GM12892 (cell line): ENCODE data around the gene EEA1.
"Not testable (repeated sequence)": the region's sequence is repeated elsewhere in the genome, so short reads cannot be mapped to it uniquely, and the experiment has no call there.

Experiments used
- DNase-seq: peaks from one replicate; pipeline ENCODE4 v3.0.0; 2011; ENCODE audit not compliant: insufficient read length
- FAIRE-seq: peaks from 2 replicates; lab custom pipeline; 2011; peaks lifted over from hg19 to GRCh38; lab: Jason Lieb, UNC
- POLR2A ChIP-seq: IDR thresholded peaks from 2 replicates; pipeline ENCODE4 v1.6.1; 2011; ENCODE audit warnings: low read depth, low read length, control low read depth
- POLR2AphosphoS5 ChIP-seq: IDR thresholded peaks from 2 replicates; pipeline ENCODE4 v1.6.1; 2011; ENCODE audit warnings: low read depth, low read length, control low read depth
- TAF1 ChIP-seq: IDR thresholded peaks from 2 replicates; pipeline ENCODE4 v1.6.1; 2011; ENCODE audit warnings: low read depth, mild to moderate bottlenecking, control low read depth, low read length, borderline replicate concordance

EEA1 gene

GRCh38 chr12:92845329-92845728 lies 83.8 kb downstream of the EEA1 start:
- FAIRE-seq (no peak), DNase-seq (no peak)
- no peak for TF ChIP-seq POLR2A
- TF ChIP-seq TAF1, result no peak
- no peak for TF ChIP-seq POLR2AphosphoS5

GRCh38 chr12:92844151-92844763 lies 84.8 kb downstream of the EEA1 start:
- FAIRE-seq (no peak), DNase-seq (no peak)
- no peak for TF ChIP-seq POLR2AphosphoS5
- TF ChIP-seq TAF1, result no peak
- TF ChIP-seq POLR2A, result no peak

GRCh38 chr12:92829686-92830282 lies 99.3 kb downstream of the EEA1 start:
- FAIRE-seq, result no peak
- no peak for TF ChIP-seq POLR2A
- no peak for TF ChIP-seq TAF1
- TF ChIP-seq POLR2AphosphoS5, result no peak
- DNase-seq, result no peak

- no peak for TF ChIP-seq TAF1
- TF ChIP-seq POLR2A, result no peak
- TF ChIP-seq POLR2AphosphoS5, result no peak
- DNase-seq (no peak), FAIRE-seq (no peak)
Measured at GRCh38 chr12:92828565-92828964, 100.5 kb downstream of the EEA1 start.

- DNase-seq (peak; percentile 5), FAIRE-seq (peak; percentile 5)
- TF ChIP-seq POLR2AphosphoS5, result no peak
- no peak for TF ChIP-seq POLR2A
- no peak for TF ChIP-seq TAF1
Measured at GRCh38 chr12:92827836-92828431, 101.2 kb downstream of the EEA1 start.

- FAIRE-seq (no peak), DNase-seq (no peak)
- TF ChIP-seq POLR2A, result no peak
- TF ChIP-seq TAF1, result no peak
- no peak for TF ChIP-seq POLR2AphosphoS5
Measured at GRCh38 chr12:92821142-92821541, 108.0 kb downstream of the EEA1 start.

GRCh38 chr12:92814584-92814983 lies 114.5 kb downstream of the EEA1 start:
- DNase-seq (no peak), FAIRE-seq (no peak)
- TF ChIP-seq POLR2AphosphoS5 (no peak), POLR2A (no peak), TAF1 (no peak)

- TF ChIP-seq POLR2AphosphoS5 (no peak), TAF1 (no peak), POLR2A (no peak)
- no peak for DNase-seq
- FAIRE-seq, result no peak
Measured at GRCh38 chr12:92810370-92810769, 118.7 kb downstream of the EEA1 start.

GRCh38 chr12:92803903-92804302 lies 125.2 kb downstream of the EEA1 start:
- DNase-seq, result no peak
- no peak for FAIRE-seq
- no peak for TF ChIP-seq POLR2A
- no peak for TF ChIP-seq TAF1
- no peak for TF ChIP-seq POLR2AphosphoS5

- no peak for FAIRE-seq
- TF ChIP-seq TAF1 (no peak), POLR2AphosphoS5 (no peak), POLR2A (no peak)
- no peak for DNase-seq
Measured at GRCh38 chr12:92802906-92803305, 126.2 kb downstream of the EEA1 start.

GRCh38 chr12:92796650-92797049 lies 132.4 kb downstream of the EEA1 start:
- no peak for DNase-seq
- TF ChIP-seq TAF1, result no peak
- no peak for TF ChIP-seq POLR2AphosphoS5
- no peak for TF ChIP-seq POLR2A
- FAIRE-seq, result no peak

- no peak for TF ChIP-seq POLR2AphosphoS5
- TF ChIP-seq TAF1, result no peak
- TF ChIP-seq POLR2A, result no peak
- no peak for DNase-seq
- no peak for FAIRE-seq
Measured at GRCh38 chr12:92794814-92795213, 134.3 kb downstream of the EEA1 start.

GRCh38 chr12:92794356-92794755 lies 134.7 kb downstream of the EEA1 start:
- not testable (repeated sequence) for FAIRE-seq, DNase-seq
